ENCODE measurements around the gene SOX6.
"Not testable (repeated sequence)": the region's sequence is repeated elsewhere in the genome, so short reads cannot be mapped to it uniquely, and the experiment has no call there.

SOX6 gene

DNA sequence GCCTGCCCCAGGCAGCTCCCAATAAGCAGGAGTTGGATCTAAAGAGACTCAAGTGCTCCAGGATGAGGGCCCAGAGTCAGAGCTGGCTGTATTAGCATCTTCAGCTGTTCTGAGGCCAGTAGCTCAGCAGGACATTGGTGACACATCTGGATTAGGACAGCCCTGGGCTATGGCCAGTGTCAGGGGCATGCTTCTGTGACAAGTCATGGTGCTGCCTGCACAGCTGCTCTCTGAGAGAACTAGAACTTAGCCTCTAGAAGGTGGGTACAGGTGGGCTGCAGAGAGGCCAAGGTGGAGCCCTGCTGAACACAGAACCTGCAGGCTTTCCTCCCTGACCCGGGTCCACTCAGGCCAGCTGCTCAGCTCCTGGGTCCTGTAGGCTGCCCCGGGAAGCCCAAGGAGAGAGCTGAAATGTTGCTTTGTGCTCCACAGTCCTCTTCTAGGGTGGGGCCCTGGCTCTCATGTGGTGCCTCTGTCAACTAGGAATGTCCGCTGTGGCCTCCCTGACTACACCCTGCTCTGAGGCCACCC, 426.9 kb downstream of the SOX6 start:
- DNase-seq (ENCODE audit: low read depth) = no peak

GRCh38 chr11:15927864-15928217, 428.5 kb downstream of the SOX6 start:
- no peak for DNase-seq (ENCODE audit: low read depth)

DNA sequence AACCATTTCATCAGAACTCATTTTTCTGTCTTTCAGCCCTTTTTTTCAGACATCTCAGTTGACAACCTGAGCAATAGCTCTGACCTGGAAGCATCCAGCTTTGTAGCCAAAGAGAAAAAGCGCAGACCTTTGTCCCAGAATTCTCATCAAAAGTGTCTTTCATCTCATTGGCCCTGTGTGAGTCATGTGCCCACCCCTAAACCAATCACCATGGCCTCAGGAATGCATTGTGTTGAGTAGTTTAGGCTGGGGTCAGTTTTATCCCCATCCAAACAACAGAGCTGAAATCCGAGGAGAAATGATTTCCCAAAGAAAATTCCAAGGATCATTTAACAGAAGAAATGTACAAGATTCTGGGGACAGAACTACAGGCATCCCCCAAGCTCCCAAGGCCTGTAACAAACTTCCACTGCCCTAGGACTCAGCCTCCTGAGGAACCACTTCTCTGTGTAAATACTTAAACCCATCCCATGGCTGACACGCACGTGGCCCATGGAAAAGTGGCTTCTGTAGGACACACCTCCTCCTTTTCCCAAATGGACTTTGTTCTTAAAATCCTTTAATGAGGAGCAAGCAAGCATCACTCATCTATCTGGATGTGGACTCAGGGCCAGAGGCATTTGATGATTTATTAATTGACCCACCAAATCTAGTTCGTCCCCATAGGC, 429.0 kb downstream of the SOX6 start:
- no peak for DNase-seq (ENCODE audit: low read depth)

DNA sequence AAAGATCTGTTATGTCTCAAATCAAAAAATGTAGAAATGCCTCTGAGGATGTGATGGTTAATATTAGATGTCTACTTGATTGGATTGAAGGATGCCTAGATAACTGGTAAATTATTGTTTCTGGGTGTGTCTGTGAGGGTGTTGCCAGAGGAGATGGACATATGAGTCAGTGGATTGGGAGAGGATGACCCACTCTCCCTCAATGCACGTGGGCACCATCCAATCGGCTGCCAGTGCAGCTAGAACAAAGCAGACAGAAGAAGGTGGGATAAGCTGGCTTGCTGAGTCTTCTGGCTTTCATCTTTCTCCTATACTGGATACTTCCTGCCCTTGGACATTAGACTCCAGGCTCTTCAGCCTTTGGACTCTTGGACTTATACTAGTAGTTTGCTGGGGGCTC, 430.3 kb downstream of the SOX6 start:
- no peak for DNase-seq (ENCODE audit: low read depth)

- no peak for DNase-seq (ENCODE audit: low read depth)
These were observed 433.2 kb downstream of the SOX6 start for GRCh38 chr11:15923183-15923582.

DNA sequence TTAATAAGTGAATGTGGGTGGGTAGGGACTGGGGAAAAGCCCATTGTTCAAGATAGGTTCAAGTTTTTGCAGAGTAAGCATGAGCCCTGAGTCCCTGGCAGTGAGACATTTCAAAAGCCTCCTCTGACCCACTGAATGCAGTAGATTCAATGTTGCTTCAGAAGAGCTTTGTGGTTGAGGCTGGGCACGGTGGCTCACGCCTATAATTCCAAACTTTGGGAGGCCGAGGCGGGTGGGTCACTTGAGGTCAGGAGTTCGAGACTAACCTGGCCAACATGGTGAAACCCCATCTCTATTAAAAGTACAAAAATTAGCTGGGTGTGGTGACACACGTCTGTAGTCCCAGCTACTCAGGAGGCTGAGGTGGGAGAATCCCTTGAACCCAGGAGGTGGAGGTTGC, 433.6 kb downstream of the SOX6 start:
- not testable (repeated sequence) for DNase-seq (ENCODE audit: low read depth)

DNA sequence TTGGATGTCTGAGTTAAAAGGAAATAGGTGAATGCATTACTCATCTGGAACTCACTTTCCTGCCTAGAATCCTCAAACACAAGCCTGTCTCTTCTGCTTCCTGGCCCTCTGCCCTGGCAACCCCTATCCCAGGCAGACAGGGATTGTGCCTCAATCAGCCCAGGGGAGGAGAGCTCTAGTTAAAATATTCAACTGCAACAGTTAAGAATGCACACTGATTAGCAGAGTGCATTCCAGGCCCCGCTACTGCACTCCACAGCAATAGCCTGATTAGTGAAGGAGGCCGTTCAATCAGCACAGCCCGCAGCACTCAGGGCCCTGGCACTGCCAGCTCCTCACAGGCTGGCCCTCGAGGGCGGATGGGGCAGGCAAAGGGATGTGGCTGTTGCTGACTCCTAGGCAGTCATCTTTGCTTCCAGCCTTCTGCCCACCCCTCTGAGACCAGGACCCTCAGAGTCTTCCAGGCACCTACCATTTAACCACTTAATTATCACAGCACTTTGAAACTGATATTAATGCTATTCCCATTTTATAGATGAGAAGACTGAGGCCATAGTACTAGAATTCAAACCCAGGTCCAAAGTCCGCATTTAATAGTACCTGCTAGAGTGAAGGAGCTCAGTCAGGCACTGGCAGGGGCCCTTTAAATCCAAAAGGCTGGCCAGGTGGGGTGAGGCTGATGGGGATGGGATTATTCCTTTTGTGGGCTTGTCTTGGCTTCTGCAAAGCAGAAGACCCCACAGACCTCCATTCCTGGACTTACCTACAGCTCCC, 435.3 kb downstream of the SOX6 start:
- no peak for DNase-seq (ENCODE audit: low read depth)

GRCh38 chr11:15918674-15919073, 437.7 kb downstream of the SOX6 start:
- DNase-seq (ENCODE audit: low read depth) = no peak

GRCh38 chr11:15918212-15918611, 438.1 kb downstream of the SOX6 start:
- DNase-seq (ENCODE audit: low read depth) = no peak

Measured in stimulated activated CD8-positive, alpha-beta memory T cell treated with anti-CD3 and anti-CD28 coated beads, Interleukin-15, amount 100 ng/mL, for 24 hours (primary cell).